ENCODE results near the gene GLI1.

DNA sequence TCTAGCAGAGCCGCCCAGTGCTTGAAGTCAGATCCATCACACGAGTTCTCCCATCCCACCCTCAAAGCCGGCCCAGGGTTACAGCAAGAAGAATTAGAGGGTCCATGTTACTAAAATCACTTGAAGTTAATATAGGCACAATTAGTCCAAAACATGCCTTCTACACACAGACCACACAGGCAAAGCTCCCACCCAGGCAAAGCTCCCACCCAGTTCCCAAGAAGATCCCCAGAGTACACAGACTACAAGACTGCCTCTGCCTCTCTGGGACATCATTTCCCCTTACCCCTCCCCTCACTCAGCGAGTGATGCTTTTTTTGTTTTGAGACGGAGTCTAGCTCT, 3.3 kb downstream of the GLI1 start:
- no peak for TF ChIP-seq CTCF (IDR thresholded peaks at IDR 0.05; ENCODE audit: low read length)
- no peak for TF ChIP-seq EZH2 (IDR thresholded peaks at IDR 0.05; ENCODE audit: borderline replicate concordance, low read length)
